AG10803 (cell line): ENCODE results near the gene TTYH1.
"Not testable (repeated sequence)": the region's sequence is repeated elsewhere in the genome, so short reads cannot be mapped to it uniquely, and the experiment has no call there.

Experiments used
- DNase-seq: peaks from one replicate; pipeline ENCODE4 v3.0.0; 2010; ENCODE audit warnings: low read depth
- H3K4me3 ChIP-seq: 2 replicates; pipeline ENCODE4 v1.5.1; 2011; ENCODE audit warnings: mild to moderate bottlenecking, low read length, control low read depth
- TF ChIP-seq, protein P1 (sequence below): conservative IDR thresholded peaks from 2 replicates; pipeline ENCODE4 v1.5.1; 2011; ENCODE audit warnings: mild to moderate bottlenecking, low read length, control low read depth, inconsistent platforms

Gene TTYH1

DNA sequence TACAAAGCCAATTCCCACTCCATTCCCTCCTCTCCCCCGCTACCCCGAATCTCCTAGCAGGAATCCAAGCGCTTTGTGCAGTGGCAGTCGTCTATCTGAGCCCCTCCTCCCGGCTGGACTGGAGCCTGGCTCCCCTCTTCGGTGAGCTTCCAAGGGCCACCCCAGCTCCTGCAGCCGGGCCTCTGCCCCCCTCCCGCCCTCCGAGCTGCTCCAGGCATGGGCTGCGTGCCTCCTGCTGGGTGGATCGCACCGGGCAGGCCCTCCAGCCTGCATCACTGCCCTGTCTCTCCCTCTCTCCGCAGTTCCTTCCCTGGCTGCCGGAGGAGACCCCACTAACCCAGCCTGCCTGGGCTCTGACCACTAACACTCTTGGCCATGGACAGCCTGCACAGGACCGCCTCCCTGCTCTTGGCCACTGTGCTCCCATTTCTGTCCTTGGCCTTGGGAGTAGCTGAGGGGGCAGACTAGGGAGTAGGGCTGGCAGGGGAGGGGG lies 20.8 kb downstream of the TTYH1 start:
- no peak for DNase-seq
- TF ChIP-seq, protein P1, sequence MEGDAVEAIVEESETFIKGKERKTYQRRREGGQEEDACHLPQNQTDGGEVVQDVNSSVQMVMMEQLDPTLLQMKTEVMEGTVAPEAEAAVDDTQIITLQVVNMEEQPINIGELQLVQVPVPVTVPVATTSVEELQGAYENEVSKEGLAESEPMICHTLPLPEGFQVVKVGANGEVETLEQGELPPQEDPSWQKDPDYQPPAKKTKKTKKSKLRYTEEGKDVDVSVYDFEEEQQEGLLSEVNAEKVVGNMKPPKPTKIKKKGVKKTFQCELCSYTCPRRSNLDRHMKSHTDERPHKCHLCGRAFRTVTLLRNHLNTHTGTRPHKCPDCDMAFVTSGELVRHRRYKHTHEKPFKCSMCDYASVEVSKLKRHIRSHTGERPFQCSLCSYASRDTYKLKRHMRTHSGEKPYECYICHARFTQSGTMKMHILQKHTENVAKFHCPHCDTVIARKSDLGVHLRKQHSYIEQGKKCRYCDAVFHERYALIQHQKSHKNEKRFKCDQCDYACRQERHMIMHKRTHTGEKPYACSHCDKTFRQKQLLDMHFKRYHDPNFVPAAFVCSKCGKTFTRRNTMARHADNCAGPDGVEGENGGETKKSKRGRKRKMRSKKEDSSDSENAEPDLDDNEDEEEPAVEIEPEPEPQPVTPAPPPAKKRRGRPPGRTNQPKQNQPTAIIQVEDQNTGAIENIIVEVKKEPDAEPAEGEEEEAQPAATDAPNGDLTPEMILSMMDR = no peak
- no peak overlapping the region for H3K4me3 ChIP-seq

DNA sequence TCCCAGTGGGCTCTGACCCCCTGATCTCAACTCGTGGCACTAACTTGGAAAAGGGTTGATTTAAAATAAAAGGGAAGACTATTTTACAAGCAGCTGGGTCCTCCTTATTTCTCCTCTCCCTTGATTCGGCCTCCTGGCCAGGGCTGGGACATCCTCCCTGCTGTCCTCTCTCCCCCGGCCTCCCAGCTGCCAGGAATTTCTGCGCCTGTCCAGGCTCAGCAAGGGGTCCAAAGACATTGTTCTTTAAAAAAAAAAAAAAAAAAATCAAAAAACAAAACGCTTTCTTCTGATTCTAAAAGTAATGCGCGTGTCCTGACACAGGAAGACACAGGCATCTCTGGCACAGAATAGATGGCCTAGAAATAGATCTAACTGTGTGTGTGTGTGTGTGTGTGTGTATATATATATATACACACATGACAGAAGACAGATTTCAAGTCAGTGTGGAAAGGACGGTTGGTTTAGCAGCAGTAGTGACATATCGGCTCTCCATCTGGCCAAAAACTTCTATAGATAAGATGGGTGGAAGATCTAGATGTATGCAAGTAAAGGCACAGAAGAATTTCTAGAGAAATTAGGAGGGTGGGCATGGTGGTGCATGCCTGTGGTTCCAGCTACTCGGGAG lies 21.5 kb downstream of the TTYH1 start:
- no peak overlapping the region for H3K4me3 ChIP-seq
- DNase-seq = no peak
- TF ChIP-seq, protein P1 = no peak

DNA sequence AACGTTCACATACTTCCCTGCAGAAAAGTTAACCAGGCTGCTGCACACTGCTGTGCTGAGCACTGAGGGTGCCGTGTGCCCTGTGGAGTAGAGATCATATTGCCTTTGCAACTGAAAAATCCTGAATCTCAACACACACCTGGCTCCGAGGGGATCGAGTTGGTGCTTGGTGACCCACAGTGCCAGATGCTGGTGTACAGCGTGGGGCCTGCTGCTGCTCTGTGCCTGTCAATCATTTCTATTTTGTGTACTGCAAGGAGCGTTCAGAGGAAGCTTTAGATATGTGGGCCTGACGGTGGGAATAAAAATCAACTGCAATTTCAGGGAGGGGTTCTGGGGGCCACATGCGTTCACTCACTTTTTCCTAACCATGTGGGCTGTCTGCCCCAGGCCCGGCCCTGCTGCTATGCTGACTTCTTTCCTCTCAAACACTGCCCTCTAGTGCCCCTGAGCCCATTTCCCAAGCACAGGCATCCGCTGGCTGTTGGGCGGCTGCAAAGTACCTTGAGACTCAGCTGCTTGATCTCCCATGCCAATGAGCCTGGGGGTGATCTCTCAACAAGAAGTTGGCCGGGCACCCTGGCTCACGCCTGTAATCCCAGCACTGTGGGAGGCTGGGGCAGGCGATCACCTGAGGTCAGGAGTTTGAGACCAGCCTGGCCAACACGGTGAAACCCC lies 24.0 kb downstream of the TTYH1 start:
- H3K4me3 ChIP-seq = no peak overlapping the region
- TF ChIP-seq, protein P1 = peak; percentile 46
- peak; percentile 31 for DNase-seq

DNA sequence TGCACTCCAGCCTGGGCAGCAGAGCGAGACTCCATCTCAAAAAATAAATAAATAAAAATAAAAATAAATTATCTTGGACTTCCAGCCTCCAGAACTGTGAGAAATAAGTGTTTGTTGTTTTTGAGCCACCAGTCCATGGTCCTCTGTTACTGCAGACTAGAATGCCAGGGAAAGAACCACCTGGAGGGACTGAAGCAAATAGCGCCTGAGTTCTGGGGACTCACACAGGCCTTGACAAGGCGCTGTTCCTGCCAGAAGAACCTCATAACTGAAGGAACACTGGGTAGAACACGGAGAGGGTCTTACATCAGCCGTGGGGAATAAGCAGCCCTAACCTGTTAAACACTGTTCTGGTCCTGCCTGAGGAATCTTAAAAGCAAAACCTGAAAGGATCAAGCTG lies 25.4 kb downstream of the TTYH1 start:
- H3K4me3 ChIP-seq = no peak overlapping the region
- TF ChIP-seq, protein P1 = no peak

DNA sequence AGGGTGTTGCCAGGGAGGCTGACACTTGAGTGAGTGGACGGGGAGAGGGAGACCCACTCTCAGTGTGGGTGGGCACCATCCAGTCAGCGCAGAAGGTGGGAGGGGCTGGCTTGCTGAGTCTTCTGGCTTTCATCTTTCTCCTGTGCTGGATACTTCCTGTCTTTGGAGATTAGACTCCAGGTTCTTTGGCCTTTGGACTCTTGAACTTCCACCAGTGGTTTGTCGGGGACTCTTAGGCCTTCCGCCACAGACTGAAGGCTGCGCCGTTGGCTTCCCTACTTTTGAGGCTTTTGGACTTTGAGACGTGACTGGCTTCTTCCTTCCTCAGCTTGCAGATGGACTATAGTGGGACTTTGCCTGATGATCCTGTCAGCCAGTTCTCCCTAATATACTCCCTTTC lies 29.5 kb downstream of the TTYH1 start:
- no peak overlapping the region for H3K4me3 ChIP-seq
- TF ChIP-seq, protein P1 = no peak
- no peak for DNase-seq

More for the DNA sequence above, 25.4 kb downstream of the TTYH1 start:
- DNase-seq = no peak

DNA sequence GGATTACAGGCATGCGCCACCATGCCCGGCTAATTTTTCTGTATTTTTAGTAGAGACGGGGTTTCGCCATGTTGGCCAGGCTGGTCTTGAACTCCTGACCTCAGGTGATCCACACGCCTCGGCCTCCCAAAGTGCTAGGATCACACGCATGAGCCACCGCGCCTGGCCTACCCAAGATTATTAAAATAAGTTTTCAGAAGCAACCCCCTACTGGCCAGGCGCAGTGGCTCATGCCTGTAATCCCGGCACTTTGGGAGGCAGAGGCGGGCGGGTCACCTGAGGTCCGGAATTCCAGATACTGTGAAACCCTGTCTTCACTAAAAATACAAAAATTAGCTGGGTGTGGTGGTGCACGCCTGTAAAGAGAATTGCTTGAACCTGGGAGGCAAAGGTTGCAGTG lies 31.1 kb downstream of the TTYH1 start:
- not testable (repeated sequence) for H3K4me3 ChIP-seq

DNA sequence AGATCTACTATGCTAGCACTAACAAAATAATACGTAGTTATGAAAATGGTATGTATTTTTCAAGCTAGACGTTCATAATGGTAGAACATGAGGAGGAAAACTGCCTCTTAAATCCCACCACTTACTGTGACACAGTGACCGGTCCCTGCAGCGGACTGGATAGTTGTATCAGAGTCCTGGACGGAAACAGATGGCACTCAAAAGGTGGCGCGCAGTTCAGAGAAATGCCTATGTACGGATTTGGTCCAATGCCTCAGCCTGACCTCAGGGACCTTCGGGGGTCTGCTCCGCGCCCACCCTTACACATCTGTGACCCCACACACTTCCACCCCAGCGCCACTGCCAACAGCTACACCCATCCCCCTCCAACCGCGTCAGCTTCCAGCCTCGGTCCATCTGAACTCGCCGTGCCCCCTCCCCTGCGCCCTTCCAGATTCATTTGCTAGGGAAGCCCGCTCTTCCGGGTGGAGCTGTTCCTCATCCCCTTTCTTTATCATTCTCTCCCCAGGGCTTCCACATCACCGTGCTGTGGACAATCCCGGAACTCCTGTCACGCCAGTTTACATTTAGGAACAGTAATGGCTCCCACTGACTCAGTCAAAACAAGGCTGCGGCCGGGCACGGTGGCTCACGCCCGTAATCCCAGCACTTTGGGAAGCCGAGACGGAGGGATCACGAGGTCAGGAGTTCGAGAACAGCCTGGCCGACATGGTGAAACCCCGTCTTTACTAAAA lies 32.9 kb downstream of the TTYH1 start:
- TF ChIP-seq, protein P1 = no peak
- peak; percentile 60 for DNase-seq
- peak overlapping the region; percentile 95 for H3K4me3 ChIP-seq

More for the DNA sequence above, 31.1 kb downstream of the TTYH1 start:
- DNase-seq = not testable (repeated sequence)
